Loucy (cell line): ENCODE data around the gene PODXL2.

ENCODE experiments used
- CTCF ChIP-seq: fragments of 200-600 bp; sonication (generic); conservative IDR thresholded peaks from 2 replicates; pipeline ENCODE4 v1.5.1; 2014; ENCODE audit warnings: mild to moderate bottlenecking, antibody characterized with exemption, low read length
- EZH2phosphoT487 ChIP-seq: fragments of 200-600 bp; IDR thresholded peaks from 2 replicates; pipeline ENCODE4 v1.6.1; 2018; ENCODE audit warnings: antibody characterized with exemption, mild to moderate bottlenecking, moderate library complexity, borderline replicate concordance

DNA sequence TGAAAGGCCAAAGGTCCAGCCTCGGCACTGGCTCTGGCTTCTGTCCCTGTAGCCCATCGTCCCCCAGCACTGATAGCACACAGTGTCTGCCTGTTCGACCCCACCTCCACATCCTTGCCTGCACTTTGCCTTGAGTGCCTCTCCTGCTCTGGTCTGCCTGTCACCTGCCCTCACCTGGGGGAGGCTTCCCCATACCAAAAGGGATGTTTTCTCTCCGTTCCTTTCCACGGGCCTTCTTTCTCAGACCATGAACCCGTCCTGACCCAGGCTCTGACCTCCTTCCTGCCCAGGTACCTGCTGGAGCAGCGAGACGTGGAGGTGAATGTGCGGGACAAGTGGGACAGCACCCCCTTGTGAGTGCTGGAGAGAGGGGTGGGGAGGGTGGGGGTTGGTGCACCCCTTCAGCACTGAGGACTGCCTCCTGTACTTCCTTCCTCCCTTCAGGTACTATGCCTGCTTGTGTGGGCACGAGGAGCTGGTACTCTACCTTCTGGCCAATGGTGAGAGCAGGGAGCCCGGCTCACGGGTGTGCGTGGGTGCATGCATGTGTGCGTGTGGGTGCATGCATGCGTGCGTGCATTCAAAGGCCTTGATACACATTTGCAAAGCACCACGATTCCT lies 45.2 kb downstream of the PODXL2 start:
- no peak for TF ChIP-seq CTCF
- TF ChIP-seq EZH2phosphoT487: no peak
